ENCODE measurements around the gene ADGRA1. TPM values are rescaled to one million over a fixed set of nuclear protein-coding genes. Genes with fewer than 3 reads are reported as not detected.

Gene ADGRA1
- total RNA-seq, 1 experiment from 2014 or later = not detected

DNA sequence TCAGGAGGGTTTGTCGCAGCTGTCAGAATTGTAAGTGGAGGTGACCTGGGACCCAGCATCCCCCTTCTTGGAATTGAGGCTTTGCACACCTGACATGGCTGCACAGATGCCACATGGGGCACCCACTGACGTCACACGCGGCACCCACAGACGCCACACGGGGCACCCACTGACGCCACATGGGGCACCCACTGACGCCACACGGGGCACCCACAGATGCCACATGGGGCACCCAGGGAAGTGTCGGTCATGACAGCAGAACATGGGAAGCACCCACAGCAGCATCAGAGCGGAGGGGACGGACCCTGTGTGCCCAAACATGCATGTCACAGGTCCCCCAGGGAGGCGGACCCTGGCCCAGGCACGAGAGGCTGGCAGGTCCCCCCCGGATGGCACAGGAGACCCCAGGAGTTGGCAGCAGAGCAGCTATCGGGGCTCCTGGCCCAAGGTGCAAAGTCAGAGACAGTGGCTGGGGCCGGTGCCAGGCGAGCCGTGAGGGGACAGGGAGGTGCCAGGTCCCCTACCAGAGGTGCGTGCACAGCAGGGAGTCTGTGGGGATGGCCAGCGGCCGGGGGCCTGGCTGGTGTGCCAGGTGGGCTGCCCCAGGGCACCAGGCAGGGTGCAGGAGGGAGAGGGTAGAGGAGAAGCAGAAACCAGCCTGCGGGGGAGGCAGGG lies 93.4 kb downstream of the ADGRA1 start:
- Histone ChIP-seq H3K4me1 (ENCODE audit: insufficient read depth, low read length) (no peaks in the 10 kb centered on the region), H3K4me2 (ENCODE audit: low read length) (no peak overlapping the region), H3K9ac (ENCODE audit: low read length) (no peak overlapping the region), H3K9me2 (replicated peaks; ENCODE audit: low read length) (no peaks in the 10 kb centered on the region), H3F3A (ENCODE audit: low read length, unreplicated experiment) (no peaks in the 10 kb centered on the region), H3K27ac (ENCODE audit: low read length) (no peak overlapping the region), H3K4me3 (ENCODE audit: low read length) (no peak overlapping the region), H2AFZ (ENCODE audit: low read length) (no peak overlapping the region), H3K9me3 (ENCODE audit: low read length) (no peaks in the 10 kb centered on the region), H4K20me1 (ENCODE audit: low read length) (no peaks in the 10 kb centered on the region), H3K79me2 (ENCODE audit: low read length) (no peaks in the 10 kb centered on the region), H3K27me3 (ENCODE audit: low read length) (peaks cover 63% of the 10 kb centered on the region), H3K36me3 (ENCODE audit: low read depth, low read length) (no peaks in the 10 kb centered on the region)
- POLR2A ChIA-PET (ENCODE audit: unreplicated experiment) = no interaction called here
- ATAC-seq = no peak
- no peak for DNase-seq
- intact Hi-C loops (cut with micrococcal nuclease) = no loop called here
- no peak for TF ChIP-seq EZH2 (IDR thresholded peaks at IDR 0.05; ENCODE audit: low read length, unreplicated experiment)
- CTCF ChIA-PET = no interaction called here
- no TSS peak for BruUV-seq (replicated peaks)

Other genes with a start within 250 kb of the ADGRA1 start
- gene CFAP46, start 145.4 kb upstream of the ADGRA1 start, total RNA-seq (2014; rRNA removed) = 0.04 TPM in 1 of 2 replicates, not detected in the other
- gene KNDC1, start 72.3 kb downstream of the ADGRA1 start, total RNA-seq (2014; rRNA removed) = not detected in 2 replicates
- gene UTF1, start 142.3 kb downstream of the ADGRA1 start, total RNA-seq (2014; rRNA removed) = not detected in 2 replicates
- not detected in 2 replicates for gene VENTX, start 149.9 kb downstream of the ADGRA1 start, total RNA-seq (2014; rRNA removed)
- gene ADAM8, start 188.9 kb downstream of the ADGRA1 start, total RNA-seq (2014; rRNA removed) = 113 and 147 TPM in 2 replicates
- gene TUBGCP2, start 220.9 kb downstream of the ADGRA1 start, total RNA-seq (2014; rRNA removed) = 72.9 and 84.4 TPM in 2 replicates
- gene ZNF511, start 221.0 kb downstream of the ADGRA1 start, total RNA-seq (2014; rRNA removed) = 78.4 and 84.3 TPM in 2 replicates
- gene CALY, start 249.0 kb downstream of the ADGRA1 start, total RNA-seq (2014; rRNA removed) = not detected in 2 replicates

Data from PC-3 (cell line).